ENCODE results near the gene IFNK.

IFNK gene

DNA sequence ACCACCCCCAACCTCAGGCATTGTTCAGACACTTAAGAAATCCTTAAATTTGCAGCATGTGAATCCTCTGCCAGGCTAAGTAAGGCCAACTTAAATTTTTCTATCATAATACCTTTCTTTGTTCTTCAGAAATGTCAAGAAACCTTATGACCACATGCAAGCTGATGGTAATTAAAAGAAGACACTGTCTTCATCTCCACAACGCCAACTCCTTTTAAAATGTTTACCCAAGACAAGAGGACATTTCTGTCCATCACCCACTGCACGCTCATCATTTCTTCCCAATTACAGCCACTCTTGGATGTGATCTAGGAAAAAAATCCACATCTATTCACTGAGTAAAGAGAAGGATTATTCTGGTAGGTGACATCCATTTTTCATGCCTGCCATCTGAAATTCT is 6.1 kb upstream of the IFNK start:
- TF ChIP-seq, protein P1, sequence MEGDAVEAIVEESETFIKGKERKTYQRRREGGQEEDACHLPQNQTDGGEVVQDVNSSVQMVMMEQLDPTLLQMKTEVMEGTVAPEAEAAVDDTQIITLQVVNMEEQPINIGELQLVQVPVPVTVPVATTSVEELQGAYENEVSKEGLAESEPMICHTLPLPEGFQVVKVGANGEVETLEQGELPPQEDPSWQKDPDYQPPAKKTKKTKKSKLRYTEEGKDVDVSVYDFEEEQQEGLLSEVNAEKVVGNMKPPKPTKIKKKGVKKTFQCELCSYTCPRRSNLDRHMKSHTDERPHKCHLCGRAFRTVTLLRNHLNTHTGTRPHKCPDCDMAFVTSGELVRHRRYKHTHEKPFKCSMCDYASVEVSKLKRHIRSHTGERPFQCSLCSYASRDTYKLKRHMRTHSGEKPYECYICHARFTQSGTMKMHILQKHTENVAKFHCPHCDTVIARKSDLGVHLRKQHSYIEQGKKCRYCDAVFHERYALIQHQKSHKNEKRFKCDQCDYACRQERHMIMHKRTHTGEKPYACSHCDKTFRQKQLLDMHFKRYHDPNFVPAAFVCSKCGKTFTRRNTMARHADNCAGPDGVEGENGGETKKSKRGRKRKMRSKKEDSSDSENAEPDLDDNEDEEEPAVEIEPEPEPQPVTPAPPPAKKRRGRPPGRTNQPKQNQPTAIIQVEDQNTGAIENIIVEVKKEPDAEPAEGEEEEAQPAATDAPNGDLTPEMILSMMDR (IDR thresholded peaks at IDR 0.05; ENCODE audit: low read depth, low read length): no peak
- Histone ChIP-seq H3K9me3 (no peaks in the 10 kb centered on the region), H3K4me1 (no peaks in the 10 kb centered on the region), H3K27me3 (no peaks in the 10 kb centered on the region), H3K4me3 (ENCODE audit: low read depth, low read length) (no peak overlapping the region), H3K36me3 (no peaks in the 10 kb centered on the region)
- DNase-seq: no peak

DNA sequence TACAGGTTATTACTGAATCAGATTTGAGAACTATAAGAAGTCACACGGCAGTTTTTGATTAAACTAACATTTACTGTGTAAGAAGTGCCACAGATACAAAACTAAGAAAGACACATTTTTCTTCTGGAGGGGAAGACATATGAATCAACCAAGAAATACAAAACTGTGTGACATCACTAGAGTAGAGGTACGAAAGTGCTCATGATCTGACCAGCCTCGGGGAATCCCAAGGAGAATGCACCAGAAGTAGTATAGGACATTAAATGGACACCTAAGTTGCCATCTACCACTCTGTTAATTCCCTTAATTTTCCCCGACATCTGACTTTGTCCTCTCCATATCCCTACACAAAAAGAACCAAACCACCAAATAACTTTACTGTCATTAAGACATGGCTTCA is 5.3 kb upstream of the IFNK start:
- no peak overlapping the region for H3K4me3 ChIP-seq (ENCODE audit: low read depth, low read length)
- no peaks in the 10 kb centered on the region for H3K36me3 ChIP-seq
- H3K4me1 ChIP-seq: no peaks in the 10 kb centered on the region
- no peaks in the 10 kb centered on the region for H3K9me3 ChIP-seq
- no peaks in the 10 kb centered on the region for H3K27me3 ChIP-seq
- TF ChIP-seq, protein P1 (IDR thresholded peaks at IDR 0.05; ENCODE audit: low read depth, low read length): no peak
- DNase-seq: no peak

DNA sequence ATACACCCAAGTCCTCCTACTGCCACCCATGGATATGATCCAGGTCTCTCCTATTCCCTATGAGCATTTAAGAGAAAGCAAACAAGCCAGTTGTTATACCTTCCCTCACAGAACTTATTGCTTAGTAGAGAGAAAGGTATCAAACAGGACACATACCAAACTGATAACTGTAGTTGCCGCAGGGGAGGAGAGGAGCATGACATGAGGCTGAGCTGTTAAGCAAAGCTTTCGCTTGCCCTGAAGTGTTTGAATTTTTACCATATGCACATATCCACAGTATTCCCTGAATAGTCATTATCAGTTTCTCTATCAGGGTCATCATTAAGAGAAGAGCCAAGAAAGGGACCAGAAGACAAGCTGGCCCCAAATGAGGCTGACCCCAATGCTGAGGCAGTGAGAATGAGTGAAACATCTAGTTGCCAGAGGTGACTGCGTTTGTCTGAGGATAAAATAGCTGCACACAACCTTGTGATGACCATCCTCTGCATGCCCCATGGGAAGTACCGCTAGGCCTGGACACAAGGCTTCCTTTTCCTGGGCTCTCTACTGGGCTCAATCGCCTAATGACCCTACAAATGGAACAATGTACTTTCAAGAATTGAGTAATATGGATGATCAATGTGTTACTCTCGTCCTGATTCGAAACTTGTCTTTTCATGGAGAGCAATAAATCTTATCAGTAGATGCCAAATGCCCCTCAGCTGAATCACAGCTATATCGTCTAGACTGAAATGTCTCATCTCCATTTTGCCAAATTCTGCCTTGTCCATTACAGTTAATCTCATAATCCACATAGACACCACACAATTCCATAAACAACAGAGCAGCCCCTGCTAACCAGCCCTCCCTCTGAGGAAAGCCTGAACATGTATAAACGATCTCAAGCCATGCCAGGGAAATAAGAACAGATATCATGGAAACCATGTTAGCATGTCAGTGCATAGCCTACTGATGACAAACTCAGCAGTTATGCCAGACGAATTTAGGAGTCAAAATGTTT is 4.3 kb upstream of the IFNK start:
- DNase-seq: no peak
- TF ChIP-seq, protein P1 (IDR thresholded peaks at IDR 0.05; ENCODE audit: low read depth, low read length): no peak
- H3K4me1 ChIP-seq: no peaks in the 10 kb centered on the region
- no peaks in the 10 kb centered on the region; the same call in 1 of the 2 replicates for H3K9me3 ChIP-seq
- no peak overlapping the region for H3K4me3 ChIP-seq (ENCODE audit: low read depth, low read length)
- H3K36me3 ChIP-seq: no peaks in the 10 kb centered on the region
- no peaks in the 10 kb centered on the region for H3K27me3 ChIP-seq

DNA sequence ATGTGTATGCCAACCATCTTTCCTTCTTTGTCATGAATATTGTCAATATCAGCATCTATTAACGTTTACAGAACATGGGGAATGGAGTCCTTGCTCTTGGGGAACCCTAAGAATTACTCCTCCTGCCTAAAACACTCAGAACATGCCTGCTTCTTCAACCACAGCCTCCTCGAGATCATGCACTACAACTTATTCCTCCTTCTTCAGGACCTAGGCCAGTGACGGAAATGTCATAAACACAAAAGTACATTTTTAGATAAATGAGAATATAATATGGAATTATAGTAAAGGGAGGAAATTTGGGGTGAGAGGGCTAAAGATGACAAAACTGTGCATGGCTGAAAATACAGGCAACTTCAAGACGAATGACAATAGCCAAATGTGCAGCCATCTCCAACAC is 3.1 kb upstream of the IFNK start:
- no peak for DNase-seq
- H3K27me3 ChIP-seq: no peaks in the 10 kb centered on the region

DNA sequence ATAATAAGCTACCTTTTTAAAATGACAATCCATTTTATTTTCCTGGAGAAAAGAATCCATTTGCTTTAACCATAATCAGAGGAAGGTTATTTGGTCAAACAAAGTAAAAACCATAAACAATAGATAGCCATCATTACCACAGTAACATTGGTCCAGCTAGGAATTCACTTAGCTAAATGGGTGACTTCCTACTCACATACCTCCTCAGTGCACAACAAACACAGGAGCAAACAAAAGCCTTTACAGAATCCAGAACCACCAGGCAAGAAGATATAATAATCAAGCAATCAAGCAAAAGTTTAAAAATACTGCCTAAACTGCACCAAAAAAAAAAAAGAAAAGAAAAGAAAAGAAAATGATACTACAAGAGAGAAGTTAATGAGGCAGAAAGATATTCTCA is 949 bp upstream of the IFNK start:
- TF ChIP-seq, protein P1 (IDR thresholded peaks at IDR 0.05; ENCODE audit: low read depth, low read length): no peak
- no peaks in the 10 kb centered on the region for H3K36me3 ChIP-seq
- H3K27me3 ChIP-seq: no peaks in the 10 kb centered on the region
- H3K9me3 ChIP-seq: no peaks in the 10 kb centered on the region; the same call in 1 of the 2 replicates
- no peak for DNase-seq
- no peak overlapping the region for H3K4me3 ChIP-seq (ENCODE audit: low read depth, low read length)
- no peaks in the 10 kb centered on the region for H3K4me1 ChIP-seq

More for the DNA sequence above, 3.1 kb upstream of the IFNK start:
- TF ChIP-seq, protein P1 (IDR thresholded peaks at IDR 0.05; ENCODE audit: low read depth, low read length): no peak
- Histone ChIP-seq H3K9me3 (no peaks in the 10 kb centered on the region; the same call in 1 of the 2 replicates), H3K36me3 (no peaks in the 10 kb centered on the region), H3K4me1 (no peaks in the 10 kb centered on the region), H3K4me3 (ENCODE audit: low read depth, low read length) (no peak overlapping the region)

DNA sequence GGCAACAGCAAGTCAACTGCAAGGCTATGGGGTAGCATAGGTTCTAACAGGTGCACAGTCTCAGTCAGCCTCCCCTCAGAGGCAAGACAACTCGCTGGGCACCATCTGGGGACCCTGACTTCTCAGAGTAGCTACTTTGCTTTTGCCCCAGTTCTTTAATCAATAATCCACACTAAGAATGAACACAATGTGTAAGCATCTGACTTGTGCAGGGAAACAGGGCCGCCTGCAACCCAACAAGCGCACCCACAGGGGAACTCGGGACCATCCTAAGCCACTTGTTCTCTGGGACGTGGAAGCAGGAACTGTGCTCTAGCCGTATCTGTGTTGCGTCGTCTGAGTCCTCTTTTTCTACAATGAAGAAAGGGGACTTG is 3.6 kb downstream of the IFNK start:
- TF ChIP-seq, protein P1 (IDR thresholded peaks at IDR 0.05; ENCODE audit: low read depth, low read length): no peak
- Histone ChIP-seq H3K27me3 (no peaks in the 10 kb centered on the region), H3K4me3 (ENCODE audit: low read depth, low read length) (no peak overlapping the region), H3K36me3 (no peaks in the 10 kb centered on the region), H3K9me3 (no peaks in the 10 kb centered on the region; the same call in 1 of the 2 replicates), H3K4me1 (no peaks in the 10 kb centered on the region)
- no peak for DNase-seq
